AG10803 (cell line): Measurements from ENCODE around the gene C2CD5.

Source experiments
- DNase-seq: peaks from one replicate; pipeline ENCODE4 v3.0.0; 2010; ENCODE audit warnings: low read depth
- H3K4me3 ChIP-seq: 2 replicates; pipeline ENCODE4 v1.5.1; 2011; ENCODE audit warnings: mild to moderate bottlenecking, low read length, control low read depth
- TF ChIP-seq, protein P1 (sequence below): conservative IDR thresholded peaks from 2 replicates; pipeline ENCODE4 v1.5.1; 2011; ENCODE audit warnings: mild to moderate bottlenecking, low read length, control low read depth, inconsistent platforms

C2CD5 gene

DNA sequence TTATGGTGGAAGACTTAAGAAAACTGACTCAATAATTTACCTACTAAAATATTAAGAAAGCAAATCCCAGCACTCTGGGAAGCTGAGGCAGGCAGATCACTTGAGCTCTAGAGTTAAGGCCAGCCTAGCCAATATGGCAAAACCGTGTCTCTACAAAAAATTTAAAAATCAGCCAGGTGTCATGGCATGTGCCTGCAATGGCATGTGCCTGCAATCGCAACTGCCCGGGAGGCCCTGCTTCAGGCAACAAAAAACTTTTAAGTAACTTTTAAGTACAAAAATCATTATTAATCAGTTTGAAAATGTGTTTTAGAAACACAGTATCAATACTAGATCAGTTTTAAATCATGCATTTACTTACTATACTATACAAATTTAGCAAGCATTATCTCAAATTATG lies 17.5 kb downstream of the C2CD5 start:
- H3K4me3 ChIP-seq: no peak overlapping the region
- no peak for DNase-seq
- TF ChIP-seq, protein P1, sequence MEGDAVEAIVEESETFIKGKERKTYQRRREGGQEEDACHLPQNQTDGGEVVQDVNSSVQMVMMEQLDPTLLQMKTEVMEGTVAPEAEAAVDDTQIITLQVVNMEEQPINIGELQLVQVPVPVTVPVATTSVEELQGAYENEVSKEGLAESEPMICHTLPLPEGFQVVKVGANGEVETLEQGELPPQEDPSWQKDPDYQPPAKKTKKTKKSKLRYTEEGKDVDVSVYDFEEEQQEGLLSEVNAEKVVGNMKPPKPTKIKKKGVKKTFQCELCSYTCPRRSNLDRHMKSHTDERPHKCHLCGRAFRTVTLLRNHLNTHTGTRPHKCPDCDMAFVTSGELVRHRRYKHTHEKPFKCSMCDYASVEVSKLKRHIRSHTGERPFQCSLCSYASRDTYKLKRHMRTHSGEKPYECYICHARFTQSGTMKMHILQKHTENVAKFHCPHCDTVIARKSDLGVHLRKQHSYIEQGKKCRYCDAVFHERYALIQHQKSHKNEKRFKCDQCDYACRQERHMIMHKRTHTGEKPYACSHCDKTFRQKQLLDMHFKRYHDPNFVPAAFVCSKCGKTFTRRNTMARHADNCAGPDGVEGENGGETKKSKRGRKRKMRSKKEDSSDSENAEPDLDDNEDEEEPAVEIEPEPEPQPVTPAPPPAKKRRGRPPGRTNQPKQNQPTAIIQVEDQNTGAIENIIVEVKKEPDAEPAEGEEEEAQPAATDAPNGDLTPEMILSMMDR: no peak

DNA sequence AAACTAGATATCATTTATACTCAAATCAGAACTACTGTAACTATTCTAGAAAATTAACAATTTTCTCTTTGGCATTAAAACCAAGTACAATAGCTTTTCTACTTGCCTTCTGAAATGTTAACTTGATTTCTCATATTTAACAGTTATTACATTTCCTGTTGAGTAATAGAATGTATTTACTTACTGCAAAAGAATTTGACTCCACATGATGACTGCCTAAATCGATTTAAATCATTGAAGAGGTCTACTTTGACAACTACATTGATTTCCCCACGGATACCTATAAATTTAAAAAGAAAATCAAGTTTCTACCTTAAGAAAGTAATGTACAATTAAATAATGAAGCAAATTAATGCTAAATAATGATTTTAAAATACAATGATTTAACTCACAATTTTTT lies 18.9 kb downstream of the C2CD5 start:
- peak; percentile 62 for DNase-seq
- TF ChIP-seq, protein P1: no peak
- no peak overlapping the region for H3K4me3 ChIP-seq

DNA sequence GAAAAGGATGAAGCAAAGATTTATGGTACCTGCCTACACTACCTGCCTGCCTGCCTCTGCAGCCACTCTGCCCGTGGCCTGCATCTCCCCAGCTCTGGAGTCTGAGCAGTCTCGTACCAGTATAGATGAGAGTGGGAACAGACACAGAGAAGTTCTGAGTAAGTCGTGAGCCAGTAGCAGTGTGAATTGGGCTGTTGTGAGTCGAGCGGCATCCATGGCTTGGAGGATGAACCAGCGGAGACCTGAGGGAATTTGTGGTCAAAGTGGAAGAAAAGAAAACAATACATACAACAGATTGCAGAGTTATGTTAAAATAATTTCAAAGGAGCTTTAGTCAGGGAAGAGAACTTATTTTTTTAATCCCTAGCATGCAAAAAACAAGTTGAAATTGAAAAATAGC lies 25.3 kb downstream of the C2CD5 start:
- TF ChIP-seq, protein P1: no peak
- H3K4me3 ChIP-seq: no peak overlapping the region
- no peak for DNase-seq

DNA sequence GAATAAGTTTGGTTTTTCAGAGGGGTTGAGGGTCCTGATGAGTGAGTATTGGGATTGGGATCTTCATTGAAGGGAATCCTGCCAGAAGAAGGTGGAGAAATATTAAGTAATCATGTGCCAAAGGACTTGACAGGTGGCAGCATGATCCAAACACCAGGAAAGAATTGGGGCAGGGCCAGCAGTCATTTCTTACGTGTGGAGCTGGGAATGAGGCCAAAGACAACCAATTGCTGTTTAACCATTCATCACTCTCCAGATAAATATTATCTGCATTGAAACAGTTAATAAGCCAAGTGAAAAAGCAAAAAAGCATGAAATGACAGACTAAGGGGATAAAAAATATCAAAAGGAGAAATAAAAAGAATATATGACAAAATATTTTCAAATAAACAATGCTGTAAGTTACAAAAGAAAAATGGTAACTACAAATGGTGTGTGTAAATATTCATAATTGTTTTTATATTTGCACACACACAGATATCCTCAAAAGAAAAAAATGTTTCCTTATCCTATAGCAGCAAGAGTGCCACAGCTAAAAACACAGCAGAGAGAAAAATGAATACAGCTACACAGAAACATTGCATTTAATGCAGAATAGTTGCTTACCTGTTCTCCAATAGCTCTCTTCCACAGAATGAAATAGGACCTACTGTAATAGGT lies 26.2 kb downstream of the C2CD5 start:
- TF ChIP-seq, protein P1: no peak

DNA sequence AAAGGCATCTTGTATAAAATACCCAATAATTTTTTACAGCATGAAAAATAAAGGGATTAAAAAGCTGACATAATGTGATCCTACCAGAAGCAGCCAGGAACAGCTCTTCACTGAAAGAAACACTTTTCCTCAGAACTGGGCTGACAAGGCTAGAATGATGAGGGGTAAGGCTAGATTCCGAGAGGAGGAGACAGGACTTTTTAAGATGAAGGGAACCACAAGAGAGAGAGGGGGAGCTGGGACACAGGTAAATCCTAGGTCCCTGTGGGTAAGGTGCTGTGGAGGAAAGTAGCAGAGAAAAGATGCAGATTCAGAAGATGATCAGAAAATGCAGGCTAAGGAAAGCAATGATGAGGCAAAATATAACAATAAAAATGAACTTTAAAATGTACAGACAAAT lies 29.5 kb downstream of the C2CD5 start:
- TF ChIP-seq, protein P1: no peak
- DNase-seq: no peak
- H3K4me3 ChIP-seq: no peak overlapping the region

More for the DNA sequence above, 26.2 kb downstream of the C2CD5 start:
- no peak for DNase-seq
- H3K4me3 ChIP-seq: no peak overlapping the region

DNA sequence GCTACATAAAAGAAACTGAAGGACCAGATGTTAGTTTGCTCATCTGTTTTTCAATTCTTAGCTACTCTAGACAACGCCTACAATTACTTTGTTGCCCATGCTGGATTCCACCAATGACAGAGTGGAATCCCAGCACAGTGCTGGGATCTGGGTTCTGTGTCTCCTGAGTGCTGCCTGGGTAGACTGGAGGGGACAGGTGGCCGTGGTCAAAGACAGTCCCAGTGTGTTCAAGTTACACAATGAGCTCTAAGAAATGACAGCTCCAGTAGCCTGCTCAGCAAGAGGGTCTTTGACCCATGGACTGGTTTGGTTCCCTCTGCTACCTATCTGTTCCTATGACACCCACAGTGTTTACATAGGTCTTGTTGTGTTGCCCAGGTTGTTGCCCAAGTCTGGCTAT lies 38.5 kb downstream of the C2CD5 start:
- no peak overlapping the region for H3K4me3 ChIP-seq
- DNase-seq: no peak
- TF ChIP-seq, protein P1: no peak

DNA sequence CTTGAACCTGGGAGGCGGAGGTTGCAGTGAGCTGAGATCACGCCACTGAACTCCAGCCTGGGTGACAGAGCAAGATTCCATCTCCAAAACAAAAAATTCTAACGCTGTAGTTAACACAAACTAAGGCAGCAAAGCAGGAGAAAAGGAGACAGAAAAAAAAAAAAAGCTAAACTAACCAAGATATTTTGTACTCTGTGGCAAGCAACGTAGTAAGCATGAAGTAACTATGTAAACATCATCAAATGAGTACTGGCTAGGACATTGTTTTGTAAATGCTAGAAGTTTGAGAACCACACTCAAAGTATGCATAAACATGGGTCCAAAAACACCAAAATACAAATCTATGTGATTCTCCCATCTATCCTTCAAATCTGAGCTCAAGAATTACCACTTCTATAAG lies 44.2 kb downstream of the C2CD5 start:
- TF ChIP-seq, protein P1: no peak
- no peak for DNase-seq
- no peak overlapping the region for H3K4me3 ChIP-seq
